NCI-H2227 (cell line): Measurements from ENCODE around the gene HLA-F.

ENCODE experiments used
- DNase-seq: peaks from one replicate; lab custom pipeline; 2025; ENCODE audit not compliant: unreplicated experiment; lab: John Stamatoyannopoulos, UW

The HLA-F gene

GRCh38 chr6:29742127-29742526 is 18.9 kb downstream of the HLA-F start:
- no peak for DNase-seq

- no peak for DNase-seq
Observed at GRCh38 chr6:29743025-29743424, 19.8 kb downstream of the HLA-F start.

GRCh38 chr6:29743568-29743967 is 20.3 kb downstream of the HLA-F start:
- no peak for DNase-seq

- no peak for DNase-seq
Observed at GRCh38 chr6:29744131-29744530, 20.9 kb downstream of the HLA-F start.

- no peak for DNase-seq
Observed at GRCh38 chr6:29744621-29745020, 21.4 kb downstream of the HLA-F start.

GRCh38 chr6:29745386-29745785 is 22.2 kb downstream of the HLA-F start:
- no peak for DNase-seq

- no peak for DNase-seq
Observed at GRCh38 chr6:29745855-29746449, 22.7 kb downstream of the HLA-F start.

GRCh38 chr6:29746846-29747687 is 23.8 kb downstream of the HLA-F start:
- DNase-seq: no peak

- DNase-seq: no peak
Observed at GRCh38 chr6:29747688-29748250, 24.5 kb downstream of the HLA-F start.

- DNase-seq: peak; percentile 84
Observed at GRCh38 chr6:29748391-29749307, 25.4 kb downstream of the HLA-F start.

GRCh38 chr6:29749308-29749662 is 26.1 kb downstream of the HLA-F start:
- DNase-seq: no peak

- DNase-seq: no peak
Observed at GRCh38 chr6:29749668-29750067, 26.4 kb downstream of the HLA-F start.

GRCh38 chr6:29750709-29751108 is 27.5 kb downstream of the HLA-F start:
- DNase-seq: no peak

- no peak for DNase-seq
Observed at GRCh38 chr6:29751480-29751879, 28.2 kb downstream of the HLA-F start.

- peak; percentile 89 for DNase-seq
Observed at GRCh38 chr6:29752451-29753308, 29.4 kb downstream of the HLA-F start.

- no peak for DNase-seq
Observed at GRCh38 chr6:29753309-29753644, 30.0 kb downstream of the HLA-F start.

- no peak for DNase-seq
Observed at GRCh38 chr6:29755295-29755871, 32.1 kb downstream of the HLA-F start.

GRCh38 chr6:29757282-29757681 is 34.0 kb downstream of the HLA-F start:
- no peak for DNase-seq

- DNase-seq: no peak
Observed at GRCh38 chr6:29757701-29758293, 34.6 kb downstream of the HLA-F start.

- DNase-seq: no peak
Observed at GRCh38 chr6:29758761-29759160, 35.5 kb downstream of the HLA-F start.
